ENCODE results near the gene ARID5B.

The ARID5B gene

DNA sequence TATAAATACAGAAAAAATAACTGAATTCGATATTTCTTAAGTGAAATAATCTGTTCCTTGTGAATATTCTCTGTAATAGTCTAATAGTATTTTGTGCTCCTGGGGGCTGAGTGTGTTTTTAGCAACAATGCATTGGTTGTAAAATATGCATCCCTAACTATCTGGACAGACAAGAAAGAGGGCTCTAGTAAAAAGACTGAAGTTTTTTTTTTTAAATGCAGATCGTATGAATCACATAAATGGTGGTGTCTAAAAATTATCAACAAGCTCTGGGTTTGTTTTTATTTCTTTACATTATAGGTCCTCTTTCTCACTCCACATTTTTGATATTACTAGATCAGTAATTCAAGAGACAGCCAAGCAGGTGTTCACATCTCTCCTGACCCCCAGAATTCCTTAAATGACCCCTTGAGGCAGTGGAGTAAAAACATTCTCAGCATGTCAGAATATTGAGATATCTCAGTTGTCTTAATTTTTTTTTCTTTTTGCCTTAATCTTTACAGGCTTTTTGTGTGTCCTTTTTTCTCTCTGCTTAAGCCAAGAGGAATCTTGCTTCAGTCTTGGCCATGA lies 18.2 kb downstream of the ARID5B start:
- no peak for DNase-seq (ENCODE audit: extremely low read depth, low read depth)
- TF ChIP-seq, protein P1, sequence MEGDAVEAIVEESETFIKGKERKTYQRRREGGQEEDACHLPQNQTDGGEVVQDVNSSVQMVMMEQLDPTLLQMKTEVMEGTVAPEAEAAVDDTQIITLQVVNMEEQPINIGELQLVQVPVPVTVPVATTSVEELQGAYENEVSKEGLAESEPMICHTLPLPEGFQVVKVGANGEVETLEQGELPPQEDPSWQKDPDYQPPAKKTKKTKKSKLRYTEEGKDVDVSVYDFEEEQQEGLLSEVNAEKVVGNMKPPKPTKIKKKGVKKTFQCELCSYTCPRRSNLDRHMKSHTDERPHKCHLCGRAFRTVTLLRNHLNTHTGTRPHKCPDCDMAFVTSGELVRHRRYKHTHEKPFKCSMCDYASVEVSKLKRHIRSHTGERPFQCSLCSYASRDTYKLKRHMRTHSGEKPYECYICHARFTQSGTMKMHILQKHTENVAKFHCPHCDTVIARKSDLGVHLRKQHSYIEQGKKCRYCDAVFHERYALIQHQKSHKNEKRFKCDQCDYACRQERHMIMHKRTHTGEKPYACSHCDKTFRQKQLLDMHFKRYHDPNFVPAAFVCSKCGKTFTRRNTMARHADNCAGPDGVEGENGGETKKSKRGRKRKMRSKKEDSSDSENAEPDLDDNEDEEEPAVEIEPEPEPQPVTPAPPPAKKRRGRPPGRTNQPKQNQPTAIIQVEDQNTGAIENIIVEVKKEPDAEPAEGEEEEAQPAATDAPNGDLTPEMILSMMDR (IDR thresholded peaks at IDR 0.05; ENCODE audit: low read depth, low read length): no peak

DNA sequence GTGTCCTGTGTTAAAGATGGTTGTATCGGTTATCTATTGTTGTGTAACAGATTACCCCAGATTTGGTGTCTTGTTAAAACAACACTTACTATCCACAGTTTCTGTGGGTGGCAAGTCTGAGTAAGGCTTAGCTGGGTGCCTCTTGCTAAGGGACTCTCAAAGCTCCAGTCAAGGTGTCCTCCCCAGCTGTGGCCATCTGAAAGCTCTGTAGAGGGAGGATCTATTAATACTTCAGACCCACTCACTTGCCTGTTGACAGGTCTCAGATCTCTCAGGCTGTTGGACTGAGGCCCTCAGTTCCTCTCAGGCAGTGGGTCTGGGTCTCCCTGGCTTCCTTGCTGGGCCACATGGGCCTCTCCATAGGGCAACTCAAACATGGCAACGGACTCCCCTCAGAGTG lies 19.6 kb downstream of the ARID5B start:
- DNase-seq (ENCODE audit: extremely low read depth, low read depth): no peak
- TF ChIP-seq, protein P1 (IDR thresholded peaks at IDR 0.05; ENCODE audit: low read depth, low read length): no peak

DNA sequence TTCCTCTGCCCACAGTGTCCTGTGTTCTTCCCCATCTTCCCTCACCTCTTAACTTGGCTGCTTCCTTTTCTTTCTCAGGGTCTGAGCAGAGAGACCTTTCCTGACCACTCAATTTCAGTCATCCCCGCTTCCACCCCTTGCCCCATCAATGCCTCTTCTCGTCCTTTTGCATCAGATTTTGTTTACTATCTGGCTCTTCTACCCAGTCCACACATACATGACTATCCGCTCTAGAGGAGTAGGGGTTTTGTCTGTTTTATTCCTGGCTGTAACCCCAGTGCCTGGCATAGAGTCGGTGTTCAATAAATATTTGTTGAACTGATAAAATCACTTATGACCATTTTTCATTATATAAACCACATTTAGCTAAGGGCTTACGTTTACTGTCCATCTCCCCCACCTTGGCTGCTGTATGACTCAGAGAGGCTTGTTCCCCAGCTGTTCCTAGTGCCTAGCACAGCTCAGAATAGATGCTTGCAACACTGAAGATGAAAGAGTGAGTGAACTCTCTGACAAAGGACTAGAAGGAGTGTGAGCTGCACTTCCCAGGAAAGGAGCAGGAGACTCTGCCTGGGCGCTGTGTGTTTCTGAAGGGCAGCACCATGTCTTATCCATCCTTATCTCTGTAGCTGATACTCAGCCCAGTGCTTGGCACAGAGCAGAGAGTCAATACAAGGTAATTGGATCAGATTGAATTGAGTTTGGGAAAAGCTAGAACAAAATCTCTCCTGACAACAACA lies 21.9 kb downstream of the ARID5B start:
- no peak for DNase-seq (ENCODE audit: extremely low read depth, low read depth)
- TF ChIP-seq, protein P1 (IDR thresholded peaks at IDR 0.05; ENCODE audit: low read depth, low read length): no peak

DNA sequence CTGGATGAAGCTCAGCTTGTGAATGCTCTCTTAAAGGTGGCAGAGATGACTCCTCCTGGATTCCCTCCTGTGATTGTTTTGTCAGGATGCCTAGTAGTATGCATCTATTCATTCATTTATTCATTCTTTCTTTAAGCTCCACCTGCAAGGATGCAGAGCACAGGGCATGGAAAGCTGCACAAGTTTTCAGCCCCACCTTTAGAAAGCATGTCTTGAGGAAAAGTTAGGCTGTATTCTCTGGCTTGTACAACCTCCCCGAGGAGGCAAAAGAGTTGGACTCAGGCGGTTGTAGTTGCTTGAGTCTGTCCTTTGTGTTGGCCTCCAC lies 22.4 kb downstream of the ARID5B start:
- TF ChIP-seq, protein P1 (IDR thresholded peaks at IDR 0.05; ENCODE audit: low read depth, low read length): no peak
- no peak for DNase-seq (ENCODE audit: extremely low read depth, low read depth)

DNA sequence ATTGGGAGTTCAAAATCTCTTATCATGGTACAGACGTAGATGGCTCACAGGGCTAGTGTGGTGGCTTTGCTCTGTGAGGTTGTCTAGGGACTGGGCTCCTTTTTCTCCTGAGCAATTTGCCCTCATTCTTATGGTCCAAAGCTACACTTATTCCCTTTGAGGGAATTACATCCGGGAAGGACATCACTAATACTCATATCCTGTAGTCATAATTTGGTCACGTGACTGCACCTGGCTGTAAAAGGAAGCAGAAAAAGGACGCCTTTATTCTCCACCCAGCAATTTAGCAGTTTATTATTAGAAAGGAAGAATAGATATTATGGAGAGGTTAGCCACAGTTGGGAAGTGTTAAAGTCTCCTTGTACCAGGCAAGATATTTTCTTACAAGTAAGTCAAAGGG lies 28.1 kb downstream of the ARID5B start:
- TF ChIP-seq, protein P1 (IDR thresholded peaks at IDR 0.05; ENCODE audit: low read depth, low read length): no peak
- no peak for DNase-seq (ENCODE audit: extremely low read depth, low read depth)

DNA sequence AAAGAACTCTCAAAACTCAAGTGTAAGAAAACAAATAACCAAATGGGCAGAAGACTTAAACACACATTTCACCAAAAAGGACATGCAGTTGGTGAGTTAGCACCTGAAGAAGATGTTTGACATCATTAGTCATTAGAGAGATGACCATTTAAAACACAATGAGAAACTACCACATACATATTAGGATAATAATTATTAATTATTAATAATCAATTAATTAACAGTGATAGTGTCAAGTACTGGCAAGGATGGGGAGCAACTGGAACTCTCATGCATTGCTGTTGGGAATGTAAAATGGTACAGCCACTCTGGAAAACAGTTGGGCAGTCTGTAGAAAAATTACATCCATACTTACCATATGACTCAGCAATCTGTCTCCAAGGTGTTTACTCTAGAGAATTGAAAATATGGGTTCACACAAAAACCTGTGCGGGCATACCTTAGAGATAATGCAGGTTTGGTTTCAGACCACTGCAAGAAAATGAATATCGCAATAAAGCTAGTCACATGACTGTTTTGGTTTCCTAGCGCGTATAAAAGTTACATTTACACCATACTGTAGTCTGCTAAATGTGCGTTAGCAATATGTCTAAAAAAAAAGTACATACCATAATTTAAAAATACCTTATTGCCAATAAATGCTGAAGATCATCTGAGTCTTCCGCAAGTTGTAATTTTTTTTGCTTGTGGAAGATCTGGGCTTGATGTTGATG lies 30.3 kb downstream of the ARID5B start:
- TF ChIP-seq, protein P1 (IDR thresholded peaks at IDR 0.05; ENCODE audit: low read depth, low read length): no peak
- no peak for DNase-seq (ENCODE audit: extremely low read depth, low read depth)
